ENCODE results near the gene SAPCD2.
"Not testable (repeated sequence)": the region's sequence is repeated elsewhere in the genome, so short reads cannot be mapped to it uniquely, and the experiment has no call there.

DNA sequence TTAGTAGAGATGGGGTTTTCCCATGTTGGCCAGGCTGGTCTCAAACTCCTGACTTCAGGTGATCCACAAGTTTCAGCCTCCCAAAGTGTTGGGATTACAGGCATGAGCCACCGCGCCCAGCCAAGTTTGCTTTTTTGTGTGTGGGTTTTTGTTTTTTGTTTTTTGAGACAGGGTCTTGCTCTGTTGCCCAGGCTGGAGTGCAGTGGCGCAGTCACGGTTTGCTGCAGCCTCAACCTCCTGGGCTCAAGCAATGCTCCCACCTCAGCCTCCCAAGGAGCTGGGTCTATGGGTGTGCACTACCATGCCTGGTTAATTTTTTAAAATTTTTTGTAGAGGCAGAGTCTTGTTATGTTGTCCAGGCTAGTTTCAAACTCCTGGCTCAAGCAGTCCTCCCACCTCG lies 36.9 kb downstream of the SAPCD2 start:
- TF ChIP-seq, protein P1, sequence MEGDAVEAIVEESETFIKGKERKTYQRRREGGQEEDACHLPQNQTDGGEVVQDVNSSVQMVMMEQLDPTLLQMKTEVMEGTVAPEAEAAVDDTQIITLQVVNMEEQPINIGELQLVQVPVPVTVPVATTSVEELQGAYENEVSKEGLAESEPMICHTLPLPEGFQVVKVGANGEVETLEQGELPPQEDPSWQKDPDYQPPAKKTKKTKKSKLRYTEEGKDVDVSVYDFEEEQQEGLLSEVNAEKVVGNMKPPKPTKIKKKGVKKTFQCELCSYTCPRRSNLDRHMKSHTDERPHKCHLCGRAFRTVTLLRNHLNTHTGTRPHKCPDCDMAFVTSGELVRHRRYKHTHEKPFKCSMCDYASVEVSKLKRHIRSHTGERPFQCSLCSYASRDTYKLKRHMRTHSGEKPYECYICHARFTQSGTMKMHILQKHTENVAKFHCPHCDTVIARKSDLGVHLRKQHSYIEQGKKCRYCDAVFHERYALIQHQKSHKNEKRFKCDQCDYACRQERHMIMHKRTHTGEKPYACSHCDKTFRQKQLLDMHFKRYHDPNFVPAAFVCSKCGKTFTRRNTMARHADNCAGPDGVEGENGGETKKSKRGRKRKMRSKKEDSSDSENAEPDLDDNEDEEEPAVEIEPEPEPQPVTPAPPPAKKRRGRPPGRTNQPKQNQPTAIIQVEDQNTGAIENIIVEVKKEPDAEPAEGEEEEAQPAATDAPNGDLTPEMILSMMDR (IDR thresholded peaks at IDR 0.05 in 4 of 5, conservative IDR thresholded peaks at IDR 0.05 in 1 of 5) = not testable (repeated sequence)
- TF ChIP-seq POLR2A (IDR thresholded peaks at IDR 0.05) = not testable (repeated sequence)

Data from gastrocnemius medialis (tissue), 4 donors.